Astrocyte (in vitro differentiated cells and primary cell): Measurements from ENCODE around the gene HMCES. TPM values are rescaled to one million over a fixed set of nuclear protein-coding genes. Genes with fewer than 3 reads are reported as not detected.
A peak's percentile ranks its signal among the peaks of the same experiment; 100 is the strongest.

Experiments
- DNase-seq: peaks from one replicate; pipeline ENCODE4 v3.0.0-alpha.2; 2010; ENCODE audit warnings: low read depth
- FAIRE-seq: peaks from 2 replicates; lab custom pipeline; 2011; peaks lifted over from hg19 to GRCh38; lab: Jason Lieb, UNC
- H2AFZ ChIP-seq: 2 replicates; pipeline ENCODE4 v1.6.0; 2012; ENCODE audit warnings: low read depth, low read length, inconsistent platforms
- H3K27ac ChIP-seq: 2 replicates; pipeline ENCODE4 v1.5.1; 2011; ENCODE audit warnings: low read depth, low read length, inconsistent platforms
- H3K27me3 ChIP-seq: 2 replicates; pipeline ENCODE4 v1.6.0; 2011; ENCODE audit warnings: low read length, inconsistent platforms; ENCODE audit not compliant: insufficient read depth
- H3K36me3 ChIP-seq: 2 replicates; pipeline ENCODE4 v1.5.1; 2011; ENCODE audit warnings: low read length, inconsistent platforms; ENCODE audit not compliant: insufficient read depth
- H3K4me1 ChIP-seq: 2 replicates; pipeline ENCODE4 v1.5.1; 2011; ENCODE audit warnings: low read length, inconsistent platforms; ENCODE audit not compliant: insufficient read depth
- H3K4me2 ChIP-seq: 2 replicates; pipeline ENCODE4 v1.6.0; 2012; ENCODE audit warnings: low read length, inconsistent platforms
- H3K4me3 ChIP-seq: 2 replicates; pipeline ENCODE4 v1.5.1; 2011; ENCODE audit warnings: low read depth, mild to moderate bottlenecking, low read length, inconsistent platforms; ENCODE audit not compliant: insufficient read depth
- H3K79me2 ChIP-seq: 2 replicates; pipeline ENCODE4 v1.6.0; 2012; ENCODE audit warnings: mild to moderate bottlenecking, low read length, inconsistent platforms; ENCODE audit not compliant: insufficient read depth
- H3K9ac ChIP-seq: 2 replicates; pipeline ENCODE4 v1.6.0; 2012; ENCODE audit warnings: mild to moderate bottlenecking, low read length, inconsistent platforms
- H3K9me3 ChIP-seq: 2 replicates; pipeline ENCODE4 v1.5.1; 2012; ENCODE audit warnings: low read depth, mild to moderate bottlenecking, low read length, inconsistent platforms; ENCODE audit not compliant: insufficient read depth
- H4K20me1 ChIP-seq: 2 replicates; pipeline ENCODE4 v1.6.0; 2012; ENCODE audit warnings: low read length, inconsistent platforms; ENCODE audit not compliant: insufficient read depth
- H3K27ac Mint-ChIP-seq: one replicate; pipeline ENCODE4 v1.8.0; 2021; ENCODE audit warnings: mild to moderate bottlenecking, mixed read lengths; ENCODE audit not compliant: unreplicated experiment
- H3K27me3 Mint-ChIP-seq: one replicate; pipeline ENCODE4 v1.8.0; 2021; ENCODE audit warnings: low read depth, mixed read lengths; ENCODE audit not compliant: unreplicated experiment
- H3K36me3 Mint-ChIP-seq: one replicate; pipeline ENCODE4 v1.8.0; 2021; ENCODE audit warnings: low read depth, mixed read lengths; ENCODE audit not compliant: unreplicated experiment
- H3K4me1 Mint-ChIP-seq: one replicate; pipeline ENCODE4 v1.8.0; 2021; ENCODE audit warnings: low read depth, mixed read lengths; ENCODE audit not compliant: unreplicated experiment
- H3K4me3 Mint-ChIP-seq: one replicate; pipeline ENCODE4 v1.8.0; 2021; ENCODE audit warnings: mild to moderate bottlenecking, moderate library complexity, mixed read lengths; ENCODE audit not compliant: unreplicated experiment
- H3K9me3 Mint-ChIP-seq: one replicate; pipeline ENCODE4 v1.8.0; 2021; ENCODE audit warnings: mild to moderate bottlenecking, mixed read lengths; ENCODE audit not compliant: unreplicated experiment
- CTCF ChIP-seq: IDR thresholded peaks from 2 replicates; pipeline ENCODE4 v1.5.1; 2011; ENCODE audit warnings: low read depth, mild to moderate bottlenecking, inconsistent platforms, low read length, moderate library complexity; ENCODE audit not compliant: insufficient read depth
- EZH2 ChIP-seq: IDR thresholded peaks from 2 replicates; pipeline ENCODE4 v1.6.1; 2012; ENCODE audit warnings: mild to moderate bottlenecking, low read length, inconsistent platforms; ENCODE audit not compliant: insufficient read depth
- total RNA-seq: library from RNA; stranded (reverse); gene quantifications from 2 replicates; pipeline ENCODE4 v1.2.1, GENCODE V29; 2021

HMCES gene
- total RNA-seq, 1 donor from 2014 or later, result 27.4 TPM

GRCh38 chr3:129276385-129276784, 2.3 kb upstream of the HMCES start:
- Mint-ChIP-seq H3K4me3 (no peak overlapping the region), H3K27ac (no peak overlapping the region), H3K27me3 (no peaks in the 10 kb centered on the region), H3K4me1 (peaks cover 3% of the 10 kb centered on the region), H3K36me3 (peaks cover 20% of the 10 kb centered on the region), H3K9me3 (no peaks in the 10 kb centered on the region)
- peaks cover 58% of the 10 kb centered on the region for H3K36me3 ChIP-seq
- FAIRE-seq (no peak), DNase-seq (no peak)
- no peaks in the 10 kb centered on the region for H3K9me3 ChIP-seq
- peaks cover 4% of the 10 kb centered on the region for H3K4me1 ChIP-seq
- H4K20me1 ChIP-seq, result peaks cover 56% of the 10 kb centered on the region
- H2AFZ ChIP-seq, result no peak overlapping the region
- H3K9ac ChIP-seq, result no peak overlapping the region
- H3K27me3 ChIP-seq, result no peaks in the 10 kb centered on the region
- no peak overlapping the region for H3K4me2 ChIP-seq
- H3K79me2 ChIP-seq, result peaks cover 17% of the 10 kb centered on the region
- TF ChIP-seq EZH2, result no peak
- no peak for TF ChIP-seq CTCF
- H3K27ac ChIP-seq, result no peak overlapping the region
- no peak overlapping the region for H3K4me3 ChIP-seq

GRCh38 chr3:129277829-129278271, 820 bp upstream of the HMCES start:
- H3K4me2 ChIP-seq, result peak overlapping the region; percentile 100
- peak overlapping the region; percentile 96 for H3K9ac ChIP-seq
- Mint-ChIP-seq H3K4me1 (peaks cover 7% of the 10 kb centered on the region), H3K27ac (no peak overlapping the region), H3K9me3 (no peaks in the 10 kb centered on the region), H3K36me3 (peaks cover 18% of the 10 kb centered on the region), H3K27me3 (no peaks in the 10 kb centered on the region), H3K4me3 (peak overlapping the region; percentile 86)
- no peak for FAIRE-seq
- no peak overlapping the region for H2AFZ ChIP-seq
- peaks cover 11% of the 10 kb centered on the region for H3K4me1 ChIP-seq
- H3K4me3 ChIP-seq, result no peak overlapping the region
- peak overlapping the region; percentile 84 for H3K27ac ChIP-seq
- TF ChIP-seq EZH2 (no peak), CTCF (no peak)
- peaks cover 17% of the 10 kb centered on the region for H3K79me2 ChIP-seq
- H4K20me1 ChIP-seq, result peaks cover 46% of the 10 kb centered on the region
- H3K9me3 ChIP-seq, result no peaks in the 10 kb centered on the region
- no peaks in the 10 kb centered on the region for H3K27me3 ChIP-seq
- DNase-seq, result no peak
- peaks cover 44% of the 10 kb centered on the region for H3K36me3 ChIP-seq
